Activated T-cell treated with anti-CD3 and anti-CD28 coated beads for 24 hours (primary cell): ENCODE data around the gene RRN3.
A peak's percentile ranks its signal among the peaks of the same experiment; 100 is the strongest.
"Not testable (repeated sequence)": the region's sequence is repeated elsewhere in the genome, so short reads cannot be mapped to it uniquely, and the experiment has no call there.

Source experiments
- DNase-seq: peaks from one replicate; pipeline ENCODE4 v3.0.0-alpha.2; 2020; ENCODE audit warnings: low read depth

The RRN3 gene

GRCh38 chr16:15027503-15028344 is 66.3 kb downstream of the RRN3 start:
- not testable (repeated sequence) for DNase-seq

- DNase-seq, result not testable (repeated sequence)
Measured at GRCh38 chr16:15027051-15027450, 67.0 kb downstream of the RRN3 start.

DNA sequence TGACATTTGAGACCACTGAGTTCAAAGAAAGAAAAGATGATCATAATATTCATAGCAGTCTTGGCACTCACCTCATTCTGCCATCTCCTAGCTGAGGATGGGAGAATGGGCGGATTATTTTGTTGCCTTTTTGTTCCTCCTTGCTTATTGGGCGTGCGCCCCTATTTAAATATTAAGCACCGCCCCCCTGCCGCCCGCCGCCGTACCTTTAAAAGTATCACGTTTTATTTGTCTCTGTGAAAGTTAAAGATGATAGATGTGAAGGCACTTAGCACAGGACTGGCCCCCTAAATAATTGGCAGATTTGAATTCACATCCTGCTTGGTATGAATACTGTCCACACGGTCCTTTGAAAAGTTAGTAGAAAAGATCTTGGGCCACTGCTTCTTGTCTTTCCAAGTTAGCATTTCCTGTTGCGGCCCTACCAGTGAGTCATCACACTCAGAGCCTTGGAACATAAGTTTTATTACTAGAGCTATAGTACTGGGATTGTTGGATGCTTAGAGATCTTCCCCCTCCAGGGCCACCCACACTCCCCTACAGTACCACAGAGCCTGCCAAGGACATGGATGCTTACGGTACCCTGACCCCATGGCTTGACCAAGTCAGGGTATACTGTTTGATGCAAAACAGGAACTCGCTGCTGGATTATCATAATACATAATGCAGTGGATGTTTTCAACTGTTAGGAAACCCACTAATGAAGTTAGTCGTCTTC is 68.7 kb downstream of the RRN3 start:
- not testable (repeated sequence) for DNase-seq

DNA sequence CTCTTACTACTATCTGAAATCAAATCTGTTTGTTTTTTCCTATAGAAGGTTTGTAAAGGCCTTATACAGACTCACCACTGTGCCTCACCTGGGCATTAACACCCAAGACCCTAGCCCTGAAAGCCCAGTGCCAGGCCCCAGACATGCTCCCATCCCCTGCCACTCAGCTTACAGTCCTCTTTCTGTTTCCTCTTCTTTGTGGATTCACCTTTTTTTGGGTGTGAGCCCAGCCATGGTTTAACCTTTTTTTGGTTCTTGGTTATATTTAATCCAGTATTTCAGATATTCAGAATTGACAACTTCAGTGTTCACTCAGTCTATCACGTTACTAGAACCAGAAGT is 69.2 kb downstream of the RRN3 start:
- not testable (repeated sequence) for DNase-seq

DNA sequence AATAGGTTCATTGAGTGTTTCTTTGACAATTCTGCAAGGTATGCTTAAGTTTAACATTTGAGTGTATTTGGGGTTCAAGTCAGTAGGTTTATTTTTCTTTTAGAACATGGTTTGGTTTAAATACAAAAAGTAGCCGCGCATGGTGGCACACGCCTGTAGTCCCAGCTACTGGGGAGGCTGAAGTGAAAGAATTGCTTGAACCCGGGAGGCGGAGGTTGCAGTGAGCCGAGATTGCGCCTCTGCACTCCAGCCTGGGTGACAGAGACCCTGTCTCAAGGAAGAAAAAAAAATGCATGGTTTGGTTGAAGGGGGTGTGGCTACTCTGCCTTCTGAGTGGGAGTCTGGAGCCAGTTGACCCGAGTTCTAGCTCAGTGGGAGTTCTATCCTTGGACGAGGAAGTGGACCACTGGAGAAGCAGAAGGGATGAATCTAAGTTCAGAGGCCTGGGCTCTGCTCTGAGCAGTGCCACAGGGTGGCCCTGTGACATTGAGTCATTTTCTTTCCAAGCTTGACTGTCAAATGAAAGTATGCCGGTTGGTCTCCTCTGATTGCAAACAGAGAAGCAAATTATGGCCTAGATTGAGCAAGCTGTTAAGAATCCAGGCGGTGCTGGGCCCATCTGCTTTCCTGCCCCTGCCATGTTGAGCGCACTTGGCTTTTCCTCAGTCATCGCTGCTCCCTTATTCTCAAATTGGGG is 70.5 kb downstream of the RRN3 start:
- DNase-seq, result not testable (repeated sequence)

GRCh38 chr16:15022194-15022593 is 71.9 kb downstream of the RRN3 start:
- peak; percentile 20 for DNase-seq

DNA sequence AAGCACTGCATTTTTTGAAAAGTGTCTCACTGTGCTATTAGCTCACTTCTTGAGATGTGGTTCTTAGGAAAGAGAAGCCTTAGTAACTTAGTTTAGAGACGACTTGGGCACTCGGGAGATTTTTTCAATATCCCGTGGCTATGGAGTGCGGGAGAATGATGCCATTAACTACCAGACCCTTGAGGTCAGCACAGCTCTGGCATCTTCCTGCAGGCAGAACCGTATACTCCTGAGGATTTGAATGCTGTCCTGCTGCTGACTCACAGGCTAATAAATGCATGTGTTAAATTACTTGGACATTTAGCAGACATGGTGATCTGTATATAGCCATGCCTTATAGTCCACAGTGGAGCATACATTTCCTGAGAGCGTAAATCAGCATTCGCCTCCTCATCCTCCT is 72.6 kb downstream of the RRN3 start:
- not testable (repeated sequence) for DNase-seq

GRCh38 chr16:15016951-15017580 is 77.0 kb downstream of the RRN3 start:
- DNase-seq, result not testable (repeated sequence)

GRCh38 chr16:15016354-15016753 is 77.7 kb downstream of the RRN3 start:
- not testable (repeated sequence) for DNase-seq

DNA sequence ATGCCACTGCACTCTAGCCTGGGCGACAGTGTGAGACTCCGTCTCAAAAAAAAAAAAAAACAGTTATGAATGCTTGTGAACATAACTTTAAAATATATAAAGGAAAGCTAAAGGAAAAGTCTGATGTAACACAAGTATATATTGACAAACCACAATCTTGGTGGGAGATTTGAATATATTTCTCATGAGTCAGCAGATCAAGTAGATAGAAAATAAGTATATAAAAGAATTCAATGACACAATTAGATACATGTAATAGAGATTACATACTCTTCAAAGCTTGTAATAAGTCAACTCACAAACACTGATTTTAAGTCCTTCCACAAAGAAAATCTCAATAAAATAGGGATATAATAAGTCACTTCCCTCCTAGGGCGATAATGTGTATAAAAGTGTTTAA is 78.4 kb downstream of the RRN3 start:
- DNase-seq, result not testable (repeated sequence)

GRCh38 chr16:15012941-15013340 is 81.1 kb downstream of the RRN3 start:
- DNase-seq, result not testable (repeated sequence)
